GM18520 (cell line): ENCODE data around the gene PIP5K1B.

Experiments used
- ATAC-seq: cut with Tn5 transposase; IDR thresholded peaks from one replicate; pipeline ENCODE4 v1.9.1; 2021; ENCODE audit not compliant: unreplicated experiment

PIP5K1B gene

DNA sequence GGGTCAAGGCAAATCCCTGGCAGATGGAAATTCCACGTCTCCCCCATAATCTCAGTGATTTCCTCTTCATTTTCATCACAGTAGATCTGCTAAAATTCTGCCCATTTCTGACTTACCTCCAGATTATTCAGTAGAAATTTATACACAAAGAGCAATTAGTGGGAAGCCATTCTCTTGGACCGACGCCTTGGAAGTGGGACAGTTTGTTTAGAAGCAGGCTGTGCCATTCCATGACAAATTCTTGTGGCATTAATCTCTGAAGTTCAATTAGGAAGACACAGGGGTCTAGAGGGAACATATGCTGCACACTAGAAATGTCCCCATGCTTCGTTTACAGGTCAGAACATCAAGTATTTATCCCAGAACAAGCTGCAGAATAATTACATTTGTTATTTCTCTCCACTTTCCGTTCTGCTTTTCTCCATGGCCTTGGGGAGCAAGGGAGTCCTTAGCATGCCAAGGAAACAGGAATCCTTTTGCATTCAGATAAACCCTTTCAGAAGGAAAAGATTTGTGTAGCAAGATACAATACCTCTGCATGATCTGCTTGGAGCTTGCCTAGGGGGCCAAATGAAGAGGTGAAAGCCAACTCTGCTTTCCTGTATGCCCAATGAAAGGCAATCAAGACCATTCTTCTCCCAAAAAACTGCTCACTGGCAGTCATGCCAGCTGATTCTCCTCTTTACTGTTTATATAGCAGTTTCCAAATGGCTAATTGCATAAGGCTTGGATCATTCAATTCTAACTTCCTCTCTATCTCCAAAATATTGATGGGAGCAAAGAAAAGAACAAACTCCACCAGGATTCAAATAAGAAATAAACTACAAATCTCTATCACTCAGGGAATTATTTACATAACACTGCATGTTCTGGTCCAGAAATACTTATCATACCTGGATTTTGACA lies 311.4 kb downstream of the PIP5K1B start:
- ATAC-seq, result no peak

DNA sequence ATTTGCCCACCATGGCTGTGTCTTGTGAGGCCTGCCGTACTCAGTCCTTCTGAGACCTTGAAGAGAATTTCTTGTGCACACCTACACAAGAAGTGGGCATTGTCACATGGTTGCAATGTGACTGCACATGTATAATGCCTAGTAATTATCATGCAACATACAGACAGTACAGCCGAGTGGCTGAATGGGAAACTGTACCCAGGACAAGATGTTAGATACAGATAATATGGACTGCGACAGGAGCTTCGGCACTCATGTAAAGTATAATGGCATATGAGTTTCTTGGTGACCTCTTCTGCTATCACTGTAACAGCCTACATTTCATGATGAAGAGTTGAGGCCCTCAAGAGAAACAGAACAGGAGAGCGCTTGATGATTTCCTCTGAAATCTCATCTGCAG lies 313.7 kb downstream of the PIP5K1B start:
- no peak for ATAC-seq

- ATAC-seq, result no peak
These were observed 314.8 kb downstream of the PIP5K1B start for GRCh38 chr9:69019808-69020207.

DNA sequence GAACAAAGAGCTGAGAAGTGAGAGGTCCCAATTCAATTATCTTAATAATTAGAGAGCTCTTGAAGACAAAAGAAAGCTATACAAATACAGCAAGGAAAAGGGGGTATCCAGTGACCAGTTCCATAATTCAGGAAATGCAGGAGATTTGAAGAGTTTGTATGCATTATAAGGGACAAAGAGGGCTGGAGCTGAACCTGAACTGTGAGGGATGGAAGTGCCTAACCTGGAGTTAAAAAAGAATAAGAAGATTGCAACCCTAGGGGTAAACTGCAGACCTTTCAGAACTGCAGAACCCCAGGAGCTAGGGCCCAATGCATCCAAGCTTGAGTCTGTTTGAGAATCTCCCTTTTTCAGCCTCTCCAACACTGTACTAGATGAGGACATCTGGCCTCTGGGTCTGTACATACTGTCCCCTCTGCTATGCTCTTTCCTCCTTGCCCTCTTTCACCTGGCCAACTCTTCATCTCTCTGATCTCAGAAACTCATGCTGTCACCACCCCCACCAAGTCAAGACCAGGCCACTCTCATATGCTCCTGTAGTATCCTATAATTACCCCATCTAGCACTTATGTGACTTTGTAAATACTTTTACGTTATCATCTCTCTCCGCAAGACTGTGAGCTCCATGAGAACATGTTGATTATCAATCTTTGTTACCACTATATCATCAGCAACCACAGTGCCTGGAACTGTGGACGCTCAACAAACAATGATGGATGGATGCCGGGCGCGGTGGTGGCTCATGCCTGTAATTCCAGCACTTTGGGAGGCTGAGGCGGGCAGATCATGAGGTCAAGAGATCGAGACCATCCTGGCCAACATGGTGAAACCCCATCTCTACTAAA lies 315.5 kb downstream of the PIP5K1B start:
- ATAC-seq, result no peak

- no peak for ATAC-seq
These were observed 318.6 kb downstream of the PIP5K1B start for GRCh38 chr9:69023650-69024049.

DNA sequence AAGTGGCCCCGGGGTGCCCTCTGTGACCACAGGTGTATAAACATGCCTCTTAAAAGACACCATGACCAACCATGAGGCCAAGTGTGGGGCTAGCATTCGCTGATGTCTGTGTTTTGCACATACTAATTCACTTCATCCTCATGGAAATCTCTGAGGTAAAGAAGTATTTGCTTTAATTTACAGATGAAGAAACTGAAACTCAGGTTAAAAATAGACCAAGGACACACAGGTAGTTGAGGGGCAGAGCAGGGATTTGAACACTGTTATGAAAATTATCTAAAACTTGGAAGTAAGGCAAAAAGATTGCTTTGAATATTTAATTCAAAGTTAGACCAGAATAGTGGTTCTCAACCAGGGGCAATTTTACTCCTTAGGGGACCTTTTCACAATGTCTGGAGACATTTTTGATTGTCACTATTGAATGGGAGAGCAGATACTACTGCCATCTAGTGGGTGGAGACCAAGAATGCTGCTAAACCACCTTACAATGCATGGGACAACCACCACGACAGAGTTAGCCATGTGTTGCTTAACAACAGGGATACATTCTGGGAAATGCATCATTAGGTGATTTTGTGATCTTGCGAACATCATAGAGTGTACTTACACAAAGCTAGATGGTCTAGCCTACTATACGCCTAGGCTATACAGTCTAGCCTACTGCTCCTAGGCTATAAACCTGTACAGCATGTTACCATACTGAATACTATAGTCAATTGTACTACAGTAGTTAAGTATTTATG lies 322.5 kb downstream of the PIP5K1B start:
- peak; percentile 65 for ATAC-seq

GRCh38 chr9:69028754-69029153 lies 323.7 kb downstream of the PIP5K1B start:
- ATAC-seq, result no peak

DNA sequence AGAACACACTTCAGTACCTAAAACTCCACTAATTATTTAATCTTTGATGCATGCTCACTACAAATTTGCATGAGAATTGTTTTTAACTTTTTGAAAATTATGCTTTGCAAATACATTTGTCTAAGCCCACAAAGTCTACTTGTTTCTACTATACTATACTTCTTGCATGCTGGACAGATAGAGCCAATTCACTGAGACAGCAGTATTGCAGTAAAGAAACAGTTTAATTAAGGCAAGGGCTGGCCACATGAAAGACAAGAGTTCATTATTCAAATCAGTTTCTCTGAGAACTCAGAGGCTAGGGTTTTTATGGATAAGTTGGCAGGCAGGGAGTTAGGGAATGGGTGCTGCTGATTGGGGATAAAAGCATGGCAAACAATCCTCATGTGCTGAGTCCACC lies 324.5 kb downstream of the PIP5K1B start:
- ATAC-seq, result no peak

GRCh38 chr9:69030851-69031645 lies 326.0 kb downstream of the PIP5K1B start:
- ATAC-seq, result no peak

- ATAC-seq, result no peak
These were observed 329.0 kb downstream of the PIP5K1B start for GRCh38 chr9:69034071-69034470.

DNA sequence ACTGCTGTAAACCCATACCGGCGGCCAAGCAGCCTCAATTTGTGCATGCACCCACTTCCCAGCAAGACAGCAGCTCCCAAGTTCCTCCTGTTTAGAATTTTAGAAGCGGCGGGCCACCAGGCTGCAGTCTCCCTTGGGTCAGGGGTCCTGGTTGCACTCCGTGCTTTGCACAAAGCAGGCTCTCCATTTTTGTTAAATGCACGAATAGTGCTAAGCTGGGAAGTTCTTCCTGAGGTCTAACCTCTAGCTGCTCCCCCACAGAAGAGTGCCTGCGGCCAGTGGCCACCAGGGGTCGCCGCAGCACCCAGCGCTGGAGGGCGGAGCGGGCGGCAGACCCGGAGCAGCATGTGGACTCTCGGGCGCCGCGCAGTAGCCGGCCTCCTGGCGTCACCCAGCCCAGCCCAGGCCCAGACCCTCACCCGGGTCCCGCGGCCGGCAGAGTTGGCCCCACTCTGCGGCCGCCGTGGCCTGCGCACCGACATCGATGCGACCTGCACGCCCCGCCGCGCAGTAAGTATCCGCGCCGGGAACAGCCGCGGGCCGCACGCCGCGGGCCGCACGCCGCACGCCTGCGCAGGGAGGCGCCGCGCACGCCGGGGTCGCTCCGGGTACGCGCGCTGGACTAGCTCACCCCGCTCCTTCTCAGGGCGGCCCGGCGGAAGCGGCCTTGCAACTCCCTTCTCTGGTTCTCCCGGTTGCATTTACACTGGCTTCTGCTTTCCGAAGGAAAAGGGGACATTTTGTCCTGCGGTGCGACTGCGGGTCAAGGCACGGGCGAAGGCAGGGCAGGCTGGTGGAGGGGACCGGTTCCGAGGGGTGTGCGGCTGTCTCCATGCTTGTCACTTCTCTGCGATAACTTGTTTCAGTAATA lies 330.6 kb downstream of the PIP5K1B start, which contains the start of gene FXN:
Gene FXN, plus strand, starts transcription at position 315 of the 871 bp plus-strand sequence. Its CDS starts 31 bp downstream, at position 346.
- peak; percentile 94 for ATAC-seq

- no peak for ATAC-seq
These were observed 331.3 kb downstream of the PIP5K1B start for GRCh38 chr9:69036309-69036708.

GRCh38 chr9:69036799-69037198 lies 331.8 kb downstream of the PIP5K1B start:
- ATAC-seq, result no peak

- no peak for ATAC-seq
These were observed 335.6 kb downstream of the PIP5K1B start for GRCh38 chr9:69040646-69041045.

DNA sequence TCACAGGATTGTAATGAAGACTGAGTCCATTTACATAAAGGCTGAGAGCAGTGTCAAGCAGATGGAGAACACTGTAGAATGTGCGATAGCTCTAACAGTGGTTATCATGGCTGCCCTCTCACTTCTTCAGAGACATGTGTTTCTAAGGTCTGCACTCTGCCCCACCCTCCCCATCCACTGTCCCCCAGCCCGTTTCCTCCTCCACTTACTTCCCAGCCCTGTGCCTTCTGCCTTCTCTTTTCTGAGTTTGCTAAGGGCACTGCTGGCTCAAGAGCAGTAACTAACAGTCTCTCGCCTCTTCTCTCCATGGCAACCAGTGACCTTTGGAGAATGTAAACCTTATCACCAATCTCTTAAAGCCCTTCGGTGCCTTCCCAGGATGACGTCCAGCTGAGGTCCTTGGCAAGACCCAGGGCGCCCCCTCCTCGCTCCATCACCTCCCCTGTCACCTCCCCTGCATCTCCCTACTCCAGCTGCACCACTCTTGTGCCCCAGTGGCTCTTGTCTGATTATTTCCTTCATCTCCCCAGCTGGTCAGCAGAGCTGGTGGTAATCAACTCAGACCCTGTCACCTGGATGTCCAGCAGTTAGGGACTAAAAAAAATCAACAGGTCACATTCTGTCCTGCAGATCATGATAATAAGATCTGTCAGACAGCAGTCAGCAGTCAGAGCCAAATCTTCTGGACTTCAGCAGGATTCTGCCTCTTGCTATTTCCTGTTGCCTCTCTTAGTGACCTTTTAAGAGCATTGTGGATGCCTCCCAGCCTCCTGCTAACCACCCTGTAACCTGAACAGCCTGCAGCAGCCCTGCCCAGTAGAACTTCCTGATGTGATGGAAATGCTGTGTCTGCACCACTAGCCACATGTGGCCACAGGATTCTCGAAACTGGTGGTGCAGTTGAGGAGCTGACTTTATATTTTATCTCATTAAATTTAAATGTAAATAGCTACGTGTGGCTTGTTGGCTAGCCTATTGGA lies 339.5 kb downstream of the PIP5K1B start:
- no peak for ATAC-seq

- ATAC-seq, result no peak
These were observed 340.8 kb downstream of the PIP5K1B start for GRCh38 chr9:69045821-69046220.

GRCh38 chr9:69046723-69047122 lies 341.7 kb downstream of the PIP5K1B start:
- no peak for ATAC-seq

- no peak for ATAC-seq
These were observed 342.3 kb downstream of the PIP5K1B start for GRCh38 chr9:69047371-69047770.
